ENCODE measurements around the gene TEX30. TPM values are rescaled to one million over a fixed set of nuclear protein-coding genes. Genes with fewer than 3 reads are reported as not detected.

The TEX30 gene
- 10.9 and 14.5 TPM in 2 replicates for total RNA-seq (ENCODE audit: low replicate concordance)
- long read RNA-seq, transcript TEX30-206 (6 exons, 1,165 nt): major isoform, 24 of 36 reads
- long read RNA-seq, transcript TEX30-202 (5 exons, 1,038 nt): minor isoform, 6 of 36 reads
- long read RNA-seq, partial matches to known transcripts: 1 of 36 reads
- long read RNA-seq, other reads (novel, unspliced or antisense): 0 of 36 reads

GRCh38 chr13:102773441-102774213 lies at the start of gene TEX30:
TEX30 (minus strand) TSS chr13:102773786; CDS start chr13:102770026, 3,760 bp downstream.
- TF ChIP-seq, protein P1, sequence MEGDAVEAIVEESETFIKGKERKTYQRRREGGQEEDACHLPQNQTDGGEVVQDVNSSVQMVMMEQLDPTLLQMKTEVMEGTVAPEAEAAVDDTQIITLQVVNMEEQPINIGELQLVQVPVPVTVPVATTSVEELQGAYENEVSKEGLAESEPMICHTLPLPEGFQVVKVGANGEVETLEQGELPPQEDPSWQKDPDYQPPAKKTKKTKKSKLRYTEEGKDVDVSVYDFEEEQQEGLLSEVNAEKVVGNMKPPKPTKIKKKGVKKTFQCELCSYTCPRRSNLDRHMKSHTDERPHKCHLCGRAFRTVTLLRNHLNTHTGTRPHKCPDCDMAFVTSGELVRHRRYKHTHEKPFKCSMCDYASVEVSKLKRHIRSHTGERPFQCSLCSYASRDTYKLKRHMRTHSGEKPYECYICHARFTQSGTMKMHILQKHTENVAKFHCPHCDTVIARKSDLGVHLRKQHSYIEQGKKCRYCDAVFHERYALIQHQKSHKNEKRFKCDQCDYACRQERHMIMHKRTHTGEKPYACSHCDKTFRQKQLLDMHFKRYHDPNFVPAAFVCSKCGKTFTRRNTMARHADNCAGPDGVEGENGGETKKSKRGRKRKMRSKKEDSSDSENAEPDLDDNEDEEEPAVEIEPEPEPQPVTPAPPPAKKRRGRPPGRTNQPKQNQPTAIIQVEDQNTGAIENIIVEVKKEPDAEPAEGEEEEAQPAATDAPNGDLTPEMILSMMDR (conservative IDR thresholded peaks at IDR 0.05): peak; percentile 44
- Mint-ChIP-seq H3K4me3 (peak within 1 kb of the TSS; percentile 87), H3K36me3 (peaks cover 4% of the 10 kb centered on the region), H3K27ac (peak within 1 kb of the TSS; percentile 79), H3K4me1 (ENCODE audit: unreplicated experiment) (peaks cover 8% of the 10 kb centered on the region), H3K9me3 (no peaks in the 10 kb centered on the region), H3K27me3 (no peaks in the 10 kb centered on the region)
- peak; percentile 90 for DNase-seq (ENCODE audit: extremely low spot score, unreplicated experiment)

GRCh38 chr13:102817907-102818306 lies 44.3 kb upstream of the TEX30 start:
- TF ChIP-seq, protein P1 (conservative IDR thresholded peaks at IDR 0.05): no peak
- H3K4me1 Mint-ChIP-seq (ENCODE audit: unreplicated experiment): no peaks in the 10 kb centered on the region
- H3K27me3 Mint-ChIP-seq: no peaks in the 10 kb centered on the region
- no peak overlapping the region for H3K4me3 Mint-ChIP-seq
- no peaks in the 10 kb centered on the region for H3K9me3 Mint-ChIP-seq
- no peak overlapping the region for H3K27ac Mint-ChIP-seq
- no peak for DNase-seq (ENCODE audit: extremely low spot score, unreplicated experiment)
- H3K36me3 Mint-ChIP-seq: peaks cover 39% of the 10 kb centered on the region

DNA sequence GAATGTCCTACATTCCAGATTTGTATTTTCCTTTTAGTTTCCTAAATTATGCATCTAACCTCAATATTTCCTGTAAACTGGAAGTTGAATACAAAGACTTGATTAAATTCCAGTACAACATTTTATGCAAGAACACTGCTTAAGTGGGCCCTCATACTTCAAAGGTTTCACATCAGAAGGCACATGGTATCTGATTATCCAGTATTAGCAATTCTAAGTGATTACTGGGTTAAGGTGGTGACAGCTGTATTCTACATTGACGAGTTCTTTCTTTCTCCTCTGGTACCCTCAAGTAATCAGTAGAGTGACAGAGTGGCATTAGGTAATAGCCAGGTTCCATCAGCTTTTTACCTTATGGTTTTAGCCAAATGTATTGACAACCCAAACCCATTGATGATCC lies 43.7 kb upstream of the TEX30 start:
- no peaks in the 10 kb centered on the region for H3K9me3 Mint-ChIP-seq
- no peak overlapping the region for H3K27ac Mint-ChIP-seq
- TF ChIP-seq, protein P1 (conservative IDR thresholded peaks at IDR 0.05): no peak
- no peak for DNase-seq (ENCODE audit: extremely low spot score, unreplicated experiment)
- H3K27me3 Mint-ChIP-seq: no peaks in the 10 kb centered on the region
- no peaks in the 10 kb centered on the region for H3K4me1 Mint-ChIP-seq (ENCODE audit: unreplicated experiment)
- H3K4me3 Mint-ChIP-seq: no peak overlapping the region
- peaks cover 35% of the 10 kb centered on the region for H3K36me3 Mint-ChIP-seq

DNA sequence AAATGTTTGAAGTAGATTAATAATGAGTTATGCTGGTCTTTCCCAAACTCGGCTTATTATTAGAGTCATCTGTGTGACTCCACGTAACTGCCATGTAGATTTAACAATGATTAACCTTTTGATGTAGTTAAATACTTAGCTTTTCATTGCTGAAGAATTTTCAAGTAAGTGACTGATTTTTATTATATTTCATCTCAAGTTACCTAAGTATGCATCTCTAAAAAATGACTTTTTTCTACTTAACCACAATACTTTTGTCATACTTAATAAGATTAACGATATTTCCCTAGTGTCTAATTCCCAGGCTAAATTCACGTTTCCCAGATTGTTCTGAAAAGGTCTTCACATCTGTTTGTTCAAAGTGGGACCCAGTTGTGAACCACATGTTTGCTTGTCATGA lies 43.1 kb upstream of the TEX30 start:
- Mint-ChIP-seq H3K4me3 (no peak overlapping the region), H3K27me3 (no peaks in the 10 kb centered on the region), H3K9me3 (peaks cover 5% of the 10 kb centered on the region), H3K36me3 (peaks cover 36% of the 10 kb centered on the region), H3K4me1 (ENCODE audit: unreplicated experiment) (no peaks in the 10 kb centered on the region), H3K27ac (no peak overlapping the region)
- no peak for DNase-seq (ENCODE audit: extremely low spot score, unreplicated experiment)
- TF ChIP-seq, protein P1 (conservative IDR thresholded peaks at IDR 0.05): no peak

DNA sequence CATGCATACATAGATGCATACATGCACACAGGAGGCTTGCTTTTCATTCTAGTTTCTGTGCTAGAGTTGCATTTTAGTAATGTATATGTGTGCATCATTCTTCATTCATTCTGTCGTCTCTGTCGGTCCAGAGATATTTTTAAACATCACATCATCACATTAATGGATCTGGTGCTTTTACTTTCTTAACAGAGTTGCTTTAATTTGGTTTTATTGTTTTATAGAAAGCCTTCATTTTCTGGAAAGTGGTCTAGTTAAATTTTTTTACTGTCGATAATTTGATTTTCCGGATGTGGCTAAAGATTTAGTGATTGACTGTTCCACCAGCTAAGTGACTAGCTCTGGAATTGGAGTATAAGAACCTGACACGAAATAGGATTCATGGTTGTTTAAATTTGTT lies 42.2 kb upstream of the TEX30 start:
- TF ChIP-seq, protein P1 (conservative IDR thresholded peaks at IDR 0.05): no peak
- H3K4me1 Mint-ChIP-seq (ENCODE audit: unreplicated experiment): no peaks in the 10 kb centered on the region
- no peaks in the 10 kb centered on the region for H3K27me3 Mint-ChIP-seq
- H3K27ac Mint-ChIP-seq: no peak overlapping the region
- H3K4me3 Mint-ChIP-seq: no peak overlapping the region
- peaks cover 5% of the 10 kb centered on the region for H3K9me3 Mint-ChIP-seq
- H3K36me3 Mint-ChIP-seq: peaks cover 41% of the 10 kb centered on the region
- DNase-seq (ENCODE audit: extremely low spot score, unreplicated experiment): no peak

Data from type B pancreatic cell (in vitro differentiated cells).